Peyer's patch (tissue), 4 donors: ENCODE data around the gene FAS. TPM values are rescaled to one million over a fixed set of nuclear protein-coding genes. Genes with fewer than 3 reads are reported as not detected.

Experiments used
- DNase-seq, 3 donors: peaks; one replicate each; pipeline ENCODE4 v3.0.0-alpha.2; 2017 to 2019
- H3K27ac ChIP-seq, 4 donors: fragments of 200-600 bp; sonication (generic); one replicate each; pipeline ENCODE4 v1.5.1; 2016 to 2019
- H3K27me3 ChIP-seq, 2 donors: fragments of 200-600 bp; sonication (generic); one replicate each; pipeline ENCODE4 v1.5.1; 2019
- H3K36me3 ChIP-seq, 3 donors: fragments of 200-600 bp; sonication (generic); one replicate each; pipeline ENCODE4 v1.5.1; 2016 to 2019
- H3K4me1 ChIP-seq, 4 donors: fragments of 200-600 bp; sonication (generic); one replicate each; pipeline ENCODE4 v1.5.1; 2016 to 2019
- H3K4me3 ChIP-seq, 4 donors: fragments of 200-600 bp; sonication (generic); 1 replicate in 3 of 4; 2 replicates in 1 of 4; pipeline ENCODE4 v1.5.1; 2016 to 2019; ENCODE audit warnings: mild to moderate bottlenecking in 1 of 4
- H3K9me3 ChIP-seq, 4 donors: fragments of 200-600 bp; sonication (generic); one replicate each; pipeline ENCODE4 v1.5.1; 2016 to 2019; ENCODE audit warnings: mild to moderate bottlenecking in 1 of 4
- CTCF ChIP-seq, 6 experiments: fragments of 450-650 bp in 4 of 6; fragments of 200-600 bp in 2 of 6; sonication (generic) in 1 of 6; IDR thresholded peaks; one replicate each; pipeline ENCODE4 v1.5.1; 2017 to 2019; ENCODE audit warnings: antibody characterized with exemption in 6 of 6, mild to moderate bottlenecking in 3 of 6, moderate library complexity in 1 of 6
- POLR2A ChIP-seq, 2 donors: fragments of 450-650 bp; IDR thresholded peaks; one replicate each; pipeline ENCODE4 v1.5.1; 2017; ENCODE audit warnings: antibody characterized with exemption in 2 of 2, mild to moderate bottlenecking in 2 of 2, moderate library complexity in 2 of 2
- total RNA-seq, 4 donors: library from RNA; depleted of rRNA; stranded (reverse); fragments of >200 nt; gene quantifications; one replicate each; pipeline ENCODE4 v1.1.0, GENCODE V29; 2016

FAS gene
- total RNA-seq, 4 donors from 2014 or later, result 25.9 to 81.7 (median 29.2) TPM

GRCh38 chr10:88949051-88949450, 41.5 kb upstream of the FAS start:
- TF ChIP-seq POLR2A (IDR thresholded peaks at IDR 0.05), result no peak
- no peak for TF ChIP-seq CTCF (IDR thresholded peaks at IDR 0.05)
- peak overlapping the region in 1 of 4 donors; percentile 21 for H3K4me3 ChIP-seq
- H3K9me3 ChIP-seq, result no peaks in the 10 kb centered on the region
- no peak for DNase-seq
- H3K4me1 ChIP-seq, result no peaks in the 10 kb centered on the region
- no peaks in the 10 kb centered on the region for H3K27me3 ChIP-seq
- peak overlapping the region in 1 of 4 donors; percentile 17 for H3K27ac ChIP-seq
- H3K36me3 ChIP-seq, result no peaks in the 10 kb centered on the region

DNA sequence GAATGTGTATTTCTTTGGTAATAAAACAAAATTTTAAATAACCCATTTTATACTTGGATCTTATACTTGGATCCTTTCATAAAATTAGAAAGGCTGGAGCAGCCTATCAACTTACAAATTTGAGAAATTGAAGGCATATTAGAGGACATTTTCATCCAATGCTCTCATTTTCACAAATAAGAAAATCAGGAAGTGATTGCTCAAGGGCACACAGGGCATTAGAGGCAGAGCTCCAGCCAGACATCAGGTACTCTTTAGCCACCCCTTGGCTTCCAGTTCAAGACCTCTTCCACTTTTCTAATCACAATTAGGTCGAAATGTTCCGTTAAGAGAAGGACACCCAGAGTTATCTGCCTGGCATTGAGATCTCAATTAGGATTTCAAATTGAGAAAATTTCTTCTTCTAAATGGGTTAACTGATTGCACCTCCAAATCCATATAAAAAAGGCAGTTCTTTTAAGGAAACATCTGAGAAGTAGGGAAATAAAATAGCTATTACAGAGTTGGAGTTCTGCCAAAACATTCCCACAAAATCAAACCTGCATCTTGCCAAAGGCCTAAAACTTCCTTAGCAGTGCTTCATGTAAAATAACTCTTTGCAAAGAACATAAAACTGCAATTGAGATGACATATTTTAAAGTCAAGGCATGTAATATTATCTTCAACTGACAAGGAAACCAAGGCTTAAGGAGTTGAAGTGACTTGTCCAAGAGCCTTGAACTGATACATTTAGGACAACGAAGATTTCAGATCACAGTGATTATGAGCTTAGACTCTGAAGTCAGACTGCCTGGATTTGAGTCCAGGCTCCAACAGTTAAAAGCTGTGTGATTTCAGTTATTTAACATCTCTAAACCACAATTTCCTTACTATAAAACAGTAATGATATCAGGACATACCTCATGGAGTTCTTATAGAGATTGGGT, 40.4 kb upstream of the FAS start:
- H3K36me3 ChIP-seq, result no peaks in the 10 kb centered on the region
- peak overlapping the region; percentile 42 to 71 (median 55) for H3K27ac ChIP-seq
- no peaks in the 10 kb centered on the region for H3K9me3 ChIP-seq
- DNase-seq, result no peak
- peak overlapping the region in 2 of 4 donors; percentile 0 to 31 for H3K4me3 ChIP-seq
- TF ChIP-seq CTCF (IDR thresholded peaks at IDR 0.05), result no peak
- TF ChIP-seq POLR2A (IDR thresholded peaks at IDR 0.05), result no peak
- H3K27me3 ChIP-seq, result no peaks in the 10 kb centered on the region
- no peaks in the 10 kb centered on the region for H3K4me1 ChIP-seq

GRCh38 chr10:88952647-88953111, 37.9 kb upstream of the FAS start, which contains the start of gene ACTA2:
Gene ACTA2 (minus strand): TSS chr10:88952773. CDS start chr10:88948930, 3,843 bp downstream.
- no peaks in the 10 kb centered on the region for H3K4me1 ChIP-seq
- no peak for DNase-seq
- no peaks in the 10 kb centered on the region for H3K36me3 ChIP-seq
- H3K27me3 ChIP-seq, result no peaks in the 10 kb centered on the region
- peak within 1 kb of the TSS; percentile 33 to 71 (median 60) for H3K27ac ChIP-seq
- H3K9me3 ChIP-seq, result no peaks in the 10 kb centered on the region
- H3K4me3 ChIP-seq, result peak within 1 kb of the TSS in 2 of 4 donors; percentile 2 to 31
- TF ChIP-seq POLR2A (IDR thresholded peaks at IDR 0.05), result no peak
- no peak for TF ChIP-seq CTCF (IDR thresholded peaks at IDR 0.05)

DNA sequence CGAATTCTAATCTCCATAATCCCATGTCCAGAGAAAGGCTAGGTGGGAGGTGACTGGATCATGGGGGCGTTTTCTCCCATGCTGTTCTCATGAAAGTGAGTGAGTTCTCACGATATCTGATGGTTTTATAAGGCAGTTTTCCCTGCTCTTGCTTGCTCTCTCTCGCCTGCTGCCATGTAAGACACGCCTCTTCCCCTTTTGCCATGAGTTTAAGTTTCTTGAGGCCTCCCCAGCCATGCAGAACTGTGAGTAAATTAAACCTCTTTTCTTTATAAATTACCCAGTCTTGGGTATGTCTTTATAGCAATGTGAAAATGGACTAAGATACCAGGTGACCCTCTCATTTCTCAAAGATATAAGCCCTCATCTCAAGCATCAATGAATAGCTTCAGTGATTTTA, 36.9 kb upstream of the FAS start:
- H3K4me1 ChIP-seq, result no peaks in the 10 kb centered on the region
- no peaks in the 10 kb centered on the region for H3K27me3 ChIP-seq
- no peaks in the 10 kb centered on the region for H3K36me3 ChIP-seq
- DNase-seq, result no peak
- H3K27ac ChIP-seq, result peak overlapping the region in 2 of 4 donors; percentile 59 to 71
- no peak overlapping the region for H3K4me3 ChIP-seq
- H3K9me3 ChIP-seq, result no peaks in the 10 kb centered on the region
- TF ChIP-seq POLR2A (IDR thresholded peaks at IDR 0.05), result no peak

DNA sequence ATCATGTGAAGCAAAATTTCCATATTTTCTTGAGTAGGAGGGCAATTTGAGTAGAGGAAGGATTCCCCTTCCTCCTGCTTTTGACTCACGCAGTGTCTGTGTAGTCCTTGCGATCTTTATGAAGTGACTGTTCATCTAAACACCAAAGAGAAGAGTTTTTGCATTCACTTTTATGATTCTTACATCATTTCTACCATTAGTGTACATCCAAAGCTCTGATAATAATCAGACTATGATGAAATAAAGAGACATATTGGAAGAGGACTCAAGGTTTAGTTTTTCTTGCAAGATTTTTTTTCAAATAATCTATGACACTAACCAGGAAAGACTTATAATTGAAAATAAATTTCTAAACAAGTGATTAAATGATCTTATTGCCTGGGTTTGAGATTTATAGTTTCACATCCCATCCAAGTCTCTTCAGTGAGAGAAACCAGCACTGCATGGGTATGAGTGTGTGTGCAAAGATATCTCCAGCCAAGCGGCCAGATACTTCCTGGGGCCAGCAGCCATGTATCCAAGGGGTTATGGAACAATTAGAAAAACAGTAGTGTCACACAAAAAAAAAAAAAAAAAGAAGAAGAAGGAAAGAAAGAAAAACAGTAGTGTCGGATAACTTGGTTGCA, 36.0 kb upstream of the FAS start:
- Histone ChIP-seq H3K27ac (no peak overlapping the region), H3K36me3 (no peaks in the 10 kb centered on the region), H3K9me3 (no peaks in the 10 kb centered on the region), H3K27me3 (no peaks in the 10 kb centered on the region), H3K4me3 (no peak overlapping the region), H3K4me1 (no peaks in the 10 kb centered on the region)
- TF ChIP-seq POLR2A (IDR thresholded peaks at IDR 0.05) (no peak), CTCF (IDR thresholded peaks at IDR 0.05) (no peak)
- DNase-seq, result no peak

DNA sequence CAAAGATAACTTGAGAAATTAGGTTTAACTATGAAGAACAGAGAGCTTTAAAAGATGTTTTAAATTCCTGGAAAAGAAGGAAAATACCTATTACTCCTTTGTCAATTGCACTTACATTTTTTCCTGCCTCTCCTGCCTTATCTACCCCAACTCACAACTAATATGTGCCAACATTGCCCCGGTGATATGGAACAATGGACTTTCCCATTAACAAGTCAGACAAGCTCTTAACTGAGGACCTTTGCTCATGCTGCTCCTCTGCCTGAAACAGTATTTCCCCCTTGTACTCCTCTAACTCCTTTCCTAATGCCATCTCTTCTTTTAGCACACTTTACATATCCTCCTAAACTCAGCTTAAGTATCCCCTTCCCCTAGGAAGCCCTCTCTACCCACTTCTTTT, 33.2 kb upstream of the FAS start:
- H3K36me3 ChIP-seq, result no peaks in the 10 kb centered on the region
- DNase-seq, result no peak
- no peaks in the 10 kb centered on the region for H3K27me3 ChIP-seq
- H3K9me3 ChIP-seq, result no peaks in the 10 kb centered on the region
- H3K4me3 ChIP-seq, result no peak overlapping the region
- no peak overlapping the region for H3K27ac ChIP-seq
- H3K4me1 ChIP-seq, result peaks cover 0 to 3% (median 0%) of the 10 kb centered on the region in 4 donors
- no peak for TF ChIP-seq CTCF (IDR thresholded peaks at IDR 0.05)
- no peak for TF ChIP-seq POLR2A (IDR thresholded peaks at IDR 0.05)
